ENCODE data around the gene ANKRD44. TPM values are rescaled to one million over a fixed set of nuclear protein-coding genes. Genes with fewer than 3 reads are reported as not detected.
"Not testable (repeated sequence)": the region's sequence is repeated elsewhere in the genome, so short reads cannot be mapped to it uniquely, and the experiment has no call there.

The ANKRD44 gene
- total and polyA plus RNA-seq, 7 donors, result 0.35 to 9.3 (median 1.7) TPM

DNA sequence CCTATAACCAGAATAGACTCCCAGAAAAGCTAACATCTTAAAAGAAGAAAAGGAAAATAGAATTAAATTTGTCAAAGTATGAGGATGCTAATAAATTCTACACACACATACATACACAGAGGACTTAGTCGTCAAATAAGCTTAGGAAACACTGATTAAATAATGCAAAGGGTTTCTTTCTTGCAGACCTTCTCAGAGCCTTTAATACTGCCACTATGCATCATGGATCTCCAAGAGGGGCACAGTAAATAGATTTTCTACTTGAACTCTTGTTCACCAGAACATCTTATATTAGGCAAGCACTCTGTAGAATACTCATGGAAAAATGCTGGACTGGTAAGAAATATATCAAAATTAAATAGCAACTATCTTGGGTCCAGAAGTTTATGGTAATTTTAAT lies 69.4 kb downstream of the ANKRD44 start:
- Histone ChIP-seq H3K4me1 (no peaks in the 10 kb centered on the region), H3K4me3 (no peak overlapping the region), H3K27me3 (ENCODE audit: insufficient read depth in 3 of 3, low read length in 2 of 3) (no peaks in the 10 kb centered on the region), H3K36me3 (ENCODE audit: insufficient read depth in 1 of 2, low read depth in 1 of 2) (no peaks in the 10 kb centered on the region), H3K27ac (no peak overlapping the region), H3K9me3 (no peaks in the 10 kb centered on the region)
- intact Hi-C loops (cut with DNase I), result no loop called here
- WGBS, 3 donors, result 47 to 96% (median 61%) methylated on average over 1 of the region's 1 CpG
- DNase-seq (no peak), ATAC-seq (no peak)
- TF ChIP-seq, protein P1, sequence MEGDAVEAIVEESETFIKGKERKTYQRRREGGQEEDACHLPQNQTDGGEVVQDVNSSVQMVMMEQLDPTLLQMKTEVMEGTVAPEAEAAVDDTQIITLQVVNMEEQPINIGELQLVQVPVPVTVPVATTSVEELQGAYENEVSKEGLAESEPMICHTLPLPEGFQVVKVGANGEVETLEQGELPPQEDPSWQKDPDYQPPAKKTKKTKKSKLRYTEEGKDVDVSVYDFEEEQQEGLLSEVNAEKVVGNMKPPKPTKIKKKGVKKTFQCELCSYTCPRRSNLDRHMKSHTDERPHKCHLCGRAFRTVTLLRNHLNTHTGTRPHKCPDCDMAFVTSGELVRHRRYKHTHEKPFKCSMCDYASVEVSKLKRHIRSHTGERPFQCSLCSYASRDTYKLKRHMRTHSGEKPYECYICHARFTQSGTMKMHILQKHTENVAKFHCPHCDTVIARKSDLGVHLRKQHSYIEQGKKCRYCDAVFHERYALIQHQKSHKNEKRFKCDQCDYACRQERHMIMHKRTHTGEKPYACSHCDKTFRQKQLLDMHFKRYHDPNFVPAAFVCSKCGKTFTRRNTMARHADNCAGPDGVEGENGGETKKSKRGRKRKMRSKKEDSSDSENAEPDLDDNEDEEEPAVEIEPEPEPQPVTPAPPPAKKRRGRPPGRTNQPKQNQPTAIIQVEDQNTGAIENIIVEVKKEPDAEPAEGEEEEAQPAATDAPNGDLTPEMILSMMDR (IDR thresholded peaks at IDR 0.05), result no peak

GRCh38 chr2:197240421-197241041 lies 70.0 kb downstream of the ANKRD44 start:
- H3K9me3 ChIP-seq, result no peaks in the 10 kb centered on the region
- no peak for DNase-seq
- no peak overlapping the region for H3K4me3 ChIP-seq
- TF ChIP-seq, protein P1 (IDR thresholded peaks at IDR 0.05), result no peak
- no peak for ATAC-seq
- no peaks in the 10 kb centered on the region for H3K4me1 ChIP-seq
- no peaks in the 10 kb centered on the region for H3K27me3 ChIP-seq (ENCODE audit: insufficient read depth in 3 of 3, low read length in 2 of 3)
- intact Hi-C loops (cut with DNase I), result no loop called here
- WGBS, 3 donors, result 57 to 66% (median 65%) methylated on average over 1 of the region's 1 CpG
- no peak overlapping the region for H3K27ac ChIP-seq
- H3K36me3 ChIP-seq (ENCODE audit: insufficient read depth in 1 of 2, low read depth in 1 of 2), result no peaks in the 10 kb centered on the region

- H3K27me3 ChIP-seq (ENCODE audit: insufficient read depth in 3 of 3, low read length in 2 of 3); H3K36me3 ChIP-seq (ENCODE audit: insufficient read depth in 1 of 2, low read depth in 1 of 2); H3K4me3 ChIP-seq; intact Hi-C loops (cut with DNase I); DNase-seq; ATAC-seq; H3K4me1 ChIP-seq; H3K9me3 ChIP-seq; H3K27ac ChIP-seq: not testable (repeated sequence)
- 71 to 85% (median 78%) methylated on average over 7 of the region's 7 CpGs for WGBS, 3 donors
These were observed 70.6 kb downstream of the ANKRD44 start for GRCh38 chr2:197240018-197240417.

DNA sequence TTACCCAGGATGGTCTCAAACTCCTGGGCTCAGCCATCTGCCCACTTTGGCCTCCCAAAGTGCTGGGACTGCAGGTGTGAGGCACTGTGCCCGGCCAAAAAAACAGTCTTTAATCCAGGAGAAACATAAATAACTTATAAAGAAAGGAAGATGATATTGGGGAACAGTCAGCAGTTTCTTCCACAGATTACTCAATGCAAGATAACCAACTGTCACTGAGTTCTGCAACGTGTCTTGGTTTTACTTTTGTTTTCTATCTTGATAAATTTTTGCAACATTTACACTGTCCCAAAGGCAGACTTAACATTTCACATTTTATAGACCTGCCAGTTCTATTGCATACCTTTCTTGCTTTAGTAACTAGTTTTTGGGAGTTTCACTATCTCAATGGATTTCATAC lies 71.1 kb downstream of the ANKRD44 start:
- DNase-seq (no peak), ATAC-seq (peak in 1 of 4 donors; percentile 5)
- WGBS, 3 donors, result 59 to 74% (median 68%) methylated on average over 2 of the region's 2 CpGs
- Histone ChIP-seq H3K9me3 (no peaks in the 10 kb centered on the region), H3K27me3 (ENCODE audit: insufficient read depth in 3 of 3, low read length in 2 of 3) (no peaks in the 10 kb centered on the region), H3K36me3 (ENCODE audit: insufficient read depth in 1 of 2, low read depth in 1 of 2) (no peaks in the 10 kb centered on the region), H3K27ac (no peak overlapping the region), H3K4me1 (no peaks in the 10 kb centered on the region), H3K4me3 (no peak overlapping the region)
- TF ChIP-seq, protein P1 (IDR thresholded peaks at IDR 0.05), result no peak
- intact Hi-C loops (cut with DNase I), result no loop called here

DNA sequence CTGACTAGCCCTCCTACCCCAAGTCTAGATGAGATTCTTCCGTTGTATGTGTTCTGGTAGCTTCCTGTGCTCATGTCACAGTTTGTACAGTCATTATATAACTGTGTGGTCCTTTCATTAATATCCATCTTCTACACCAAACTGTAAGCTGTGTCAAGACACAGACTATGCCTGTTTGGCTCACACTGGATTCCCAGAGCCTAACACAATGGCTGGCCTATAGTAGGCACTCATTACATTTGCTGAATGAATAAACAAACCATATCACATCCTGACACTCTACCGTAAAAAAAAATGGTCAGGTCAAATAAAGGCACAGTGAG lies 72.6 kb downstream of the ANKRD44 start:
- H3K27ac ChIP-seq, result no peak overlapping the region
- WGBS, 3 donors, result 77 to 84% (median 79%) methylated on average over 2 of the region's 2 CpGs
- no peaks in the 10 kb centered on the region for H3K4me1 ChIP-seq
- ATAC-seq, result no peak
- intact Hi-C loops (cut with DNase I), result no loop called here
- H3K27me3 ChIP-seq (ENCODE audit: insufficient read depth in 3 of 3, low read length in 2 of 3), result no peaks in the 10 kb centered on the region
- TF ChIP-seq, protein P1 (IDR thresholded peaks at IDR 0.05), result no peak
- DNase-seq, result no peak
- no peak overlapping the region for H3K4me3 ChIP-seq
- H3K36me3 ChIP-seq (ENCODE audit: insufficient read depth in 1 of 2, low read depth in 1 of 2), result no peaks in the 10 kb centered on the region
- no peaks in the 10 kb centered on the region for H3K9me3 ChIP-seq
